CD14-positive monocyte (primary cell): ENCODE data around the gene SLC12A6. TPM values are rescaled to one million over a fixed set of nuclear protein-coding genes. Genes with fewer than 3 reads are reported as not detected.

Source experiments
- DNase-seq, 3 donors: peaks; one replicate each; pipeline ENCODE4 v3.0.0-alpha.2; 2011 to 2022
- H2AFZ ChIP-seq: 2 replicates; pipeline ENCODE4 v1.6.0; 2012; ENCODE audit warnings: mild to moderate bottlenecking, low read depth, low read length, inconsistent platforms; ENCODE audit not compliant: insufficient read depth, poor library complexity, severe bottlenecking
- H3K27ac ChIP-seq, 2 donors: 1 replicate in 1 of 2; 2 replicates in 1 of 2; pipeline ENCODE4 v1.5.1; 2012 to 2013; ENCODE audit warnings: low read length in 2 of 2, control low read depth in 1 of 2, inconsistent platforms in 1 of 2, low read depth in 1 of 2, mild to moderate bottlenecking in 1 of 2
- H3K27me3 ChIP-seq, 2 donors: one replicate each; pipeline versions ENCODE4 v1.6.0 to v1.6.1; 2011 to 2013; ENCODE audit warnings: low read length in 2 of 2; ENCODE audit not compliant: control insufficient read depth in 2 of 2, insufficient read depth in 2 of 2
- H3K36me3 ChIP-seq, 2 donors: replicated peaks in 1 of 2; 1 replicate in 1 of 2; 2 replicates in 1 of 2; pipeline versions ENCODE4 v1.5.1 to v1.6.1; 2012 to 2013; ENCODE audit warnings: low read length in 2 of 2, control low read depth in 1 of 2, inconsistent platforms in 1 of 2, mild to moderate bottlenecking in 1 of 2; ENCODE audit not compliant: insufficient read depth in 2 of 2, control insufficient read depth in 1 of 2
- H3K4me1 ChIP-seq, 2 donors: 1 replicate in 1 of 2; 2 replicates in 1 of 2; pipeline versions ENCODE4 v1.5.1 to v1.6.1; 2012 to 2013; ENCODE audit warnings: low read length in 2 of 2, control low read depth in 1 of 2, inconsistent platforms in 1 of 2, mild to moderate bottlenecking in 1 of 2, moderate library complexity in 1 of 2; ENCODE audit not compliant: insufficient read depth in 2 of 2, control insufficient read depth in 1 of 2
- H3K4me2 ChIP-seq: replicated peaks from 2 replicates; pipeline ENCODE3; 2012; ENCODE audit warnings: low read length, moderate library complexity, mild to moderate bottlenecking; ENCODE audit not compliant: poor library complexity, severe bottlenecking; ENCODE audit errors: extremely low read depth
- H3K4me3 ChIP-seq, 3 experiments: fragments of 200-600 bp in 1 of 3; sonication (generic) in 1 of 3; replicated peaks in 1 of 3; 1 replicate in 2 of 3; 2 replicates in 1 of 3; pipeline ENCODE4 v1.5.1; 2011 to 2013; ENCODE audit warnings: low read length in 3 of 3, mild to moderate bottlenecking in 3 of 3, control low read depth in 2 of 3, low read depth in 2 of 3, inconsistent platforms in 1 of 3, moderate library complexity in 1 of 3
- H3K79me2 ChIP-seq: 2 replicates; pipeline ENCODE4 v1.6.0; 2012; ENCODE audit warnings: mild to moderate bottlenecking, control low read depth, inconsistent platforms, low read length, moderate library complexity; ENCODE audit not compliant: insufficient read depth
- H3K9ac ChIP-seq: 2 replicates; pipeline ENCODE4 v1.6.0; 2017; ENCODE audit warnings: low read length, mild to moderate bottlenecking; ENCODE audit not compliant: insufficient read depth, poor library complexity, severe bottlenecking
- H3K9me3 ChIP-seq, 2 donors: replicated peaks in 1 of 2; 1 replicate in 1 of 2; 2 replicates in 1 of 2; pipeline versions ENCODE4 v1.5.1 to v1.6.1; 2012 to 2013; ENCODE audit warnings: low read length in 2 of 2, control low read depth in 1 of 2; ENCODE audit not compliant: control insufficient read depth in 1 of 2, insufficient read depth in 1 of 2
- H4K20me1 ChIP-seq: 2 replicates; pipeline ENCODE4 v1.6.0; 2012; ENCODE audit warnings: mild to moderate bottlenecking, low read length, control low read depth, moderate library complexity; ENCODE audit not compliant: insufficient read depth
- H3K27ac Mint-ChIP-seq, 7 donors: one replicate each; pipeline ENCODE4 v1.8.0; 2020; ENCODE audit warnings: mild to moderate bottlenecking in 7 of 7, mixed read lengths in 7 of 7, moderate library complexity in 6 of 7, inconsistent platforms in 2 of 7
- H3K27me3 Mint-ChIP-seq, 3 donors: one replicate each; pipeline ENCODE4 v1.8.0; 2021 to 2022; ENCODE audit warnings: low read depth in 3 of 3, mild to moderate bottlenecking in 3 of 3, mixed read lengths in 3 of 3, moderate library complexity in 3 of 3, inconsistent platforms in 1 of 3
- H3K36me3 Mint-ChIP-seq, 2 donors: one replicate each; pipeline ENCODE4 v1.8.0; 2020; ENCODE audit warnings: mixed read lengths in 2 of 2, inconsistent platforms in 1 of 2, mild to moderate bottlenecking in 1 of 2
- H3K4me1 Mint-ChIP-seq: one replicate; pipeline ENCODE4 v1.8.0; 2020; ENCODE audit warnings: mild to moderate bottlenecking, mixed read lengths
- H3K4me3 Mint-ChIP-seq, 2 donors: one replicate each; pipeline ENCODE4 v1.8.0; 2020; ENCODE audit warnings: mild to moderate bottlenecking in 2 of 2, mixed read lengths in 2 of 2, moderate library complexity in 1 of 2
- H3K9me3 Mint-ChIP-seq, 7 donors: one replicate each; pipeline ENCODE4 v1.8.0; 2020 to 2022; ENCODE audit warnings: mixed read lengths in 7 of 7, mild to moderate bottlenecking in 6 of 7, moderate library complexity in 6 of 7, inconsistent platforms in 2 of 7
- WGBS: methylation state at CpG from one replicate; pipeline ENCODE4 v1.1.5; 2013; ENCODE audit warnings: missing lambda C conversion rate; ENCODE audit not compliant: insufficient coverage; 5-methylcytosine and 5-hydroxymethylcytosine counted together
- intact Hi-C, 2 donors: fragments of 100-400 bp; cut with micrococcal nuclease; formaldehyde crosslinking; loops; one replicate each; pipeline versions ENCODE4 v1.15.0 to v1.15.1; 2023
- polyA plus RNA-seq, 3 donors: library from polyadenylated mRNA; depleted of rRNA in 1 of 3; unstranded in 2 of 3; stranded (reverse) in 1 of 3; fragments of 300-500 nt in 2 of 3; fragments of >200 nt in 1 of 3; fragmentation: Illumina TruSeq in 2 of 3; gene quantifications; 1 replicate in 2 of 3; 2 replicates in 1 of 3; pipeline ENCODE4 v1.2.3, GENCODE V29; 2012 to 2021
- TF ChIP-seq, protein P1 (sequence below): fragments of 200-600 bp; IDR thresholded peaks from one replicate; pipeline ENCODE4 v1.8.0; 2022; ENCODE audit warnings: antibody characterized with exemption, mild to moderate bottlenecking

The SLC12A6 gene
- polyA plus RNA-seq, 3 donors: 5.4 to 80.0 (median 8.0) TPM

DNA sequence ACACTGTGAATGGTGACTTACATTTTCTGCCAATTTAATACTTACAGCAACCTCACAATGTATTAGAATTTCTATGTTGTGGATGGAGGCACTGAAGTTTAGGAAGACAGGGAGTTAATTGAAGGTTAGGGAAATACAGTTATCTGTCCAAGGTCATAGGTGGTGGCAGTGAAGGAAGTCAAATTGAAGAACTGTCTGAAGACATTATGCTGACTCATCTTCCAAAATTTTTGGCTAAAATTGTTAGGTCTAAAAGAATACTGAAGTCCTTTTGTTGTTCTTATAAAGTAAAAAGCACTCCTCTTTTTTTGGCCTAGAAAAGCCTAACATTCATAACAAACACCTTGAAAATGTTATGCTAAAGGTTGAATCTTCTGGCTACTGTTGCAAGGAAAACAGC is 85.0 kb downstream of the SLC12A6 start:
- no peaks in the 10 kb centered on the region for H3K9me3 ChIP-seq
- TF ChIP-seq, protein P1, sequence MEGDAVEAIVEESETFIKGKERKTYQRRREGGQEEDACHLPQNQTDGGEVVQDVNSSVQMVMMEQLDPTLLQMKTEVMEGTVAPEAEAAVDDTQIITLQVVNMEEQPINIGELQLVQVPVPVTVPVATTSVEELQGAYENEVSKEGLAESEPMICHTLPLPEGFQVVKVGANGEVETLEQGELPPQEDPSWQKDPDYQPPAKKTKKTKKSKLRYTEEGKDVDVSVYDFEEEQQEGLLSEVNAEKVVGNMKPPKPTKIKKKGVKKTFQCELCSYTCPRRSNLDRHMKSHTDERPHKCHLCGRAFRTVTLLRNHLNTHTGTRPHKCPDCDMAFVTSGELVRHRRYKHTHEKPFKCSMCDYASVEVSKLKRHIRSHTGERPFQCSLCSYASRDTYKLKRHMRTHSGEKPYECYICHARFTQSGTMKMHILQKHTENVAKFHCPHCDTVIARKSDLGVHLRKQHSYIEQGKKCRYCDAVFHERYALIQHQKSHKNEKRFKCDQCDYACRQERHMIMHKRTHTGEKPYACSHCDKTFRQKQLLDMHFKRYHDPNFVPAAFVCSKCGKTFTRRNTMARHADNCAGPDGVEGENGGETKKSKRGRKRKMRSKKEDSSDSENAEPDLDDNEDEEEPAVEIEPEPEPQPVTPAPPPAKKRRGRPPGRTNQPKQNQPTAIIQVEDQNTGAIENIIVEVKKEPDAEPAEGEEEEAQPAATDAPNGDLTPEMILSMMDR: no peak
- Mint-ChIP-seq H3K27ac (peak overlapping the region in 1 of 7 donors; percentile 67), H3K27me3 (peaks cover 0 to 1% (median 0%) of the 10 kb centered on the region in 3 donors), H3K4me3 (no peak overlapping the region), H3K36me3 (peaks cover 87 to 95% of the 10 kb centered on the region in 2 donors), H3K4me1 (peaks cover 5% of the 10 kb centered on the region), H3K9me3 (no peaks in the 10 kb centered on the region)
- no peaks in the 10 kb centered on the region for H3K79me2 ChIP-seq
- no peak overlapping the region for H3K9ac ChIP-seq
- no peak for DNase-seq
- H4K20me1 ChIP-seq: no peaks in the 10 kb centered on the region
- no peaks in the 10 kb centered on the region for H3K4me1 ChIP-seq
- H3K27me3 ChIP-seq: no peaks in the 10 kb centered on the region
- intact Hi-C loops: no loop called here
- no peak overlapping the region for H3K4me2 ChIP-seq
- H3K27ac ChIP-seq: no peak overlapping the region
- H3K36me3 ChIP-seq: peaks cover 95 to 100% of the 10 kb centered on the region in 2 donors
- no peak overlapping the region for H2AFZ ChIP-seq
- H3K4me3 ChIP-seq: no peak overlapping the region

DNA sequence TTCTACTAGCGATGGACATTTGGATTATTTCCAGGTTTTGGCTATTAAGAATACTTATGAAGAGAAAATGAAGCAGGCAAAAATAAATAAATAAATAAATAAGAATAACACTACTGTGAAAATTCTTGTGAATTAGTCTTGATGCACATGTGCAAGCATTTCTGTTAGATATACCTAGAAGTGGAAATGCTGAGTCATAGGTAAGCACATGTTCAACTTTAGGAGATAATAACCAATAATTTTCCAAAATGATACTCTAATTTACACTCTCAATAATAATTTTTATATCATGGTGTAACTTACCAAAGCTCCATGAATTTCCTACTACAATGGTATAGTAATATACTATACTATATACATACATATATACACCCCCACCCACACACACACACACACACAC is 89.4 kb downstream of the SLC12A6 start:
- Mint-ChIP-seq H3K36me3 (peaks cover 83 to 94% of the 10 kb centered on the region in 2 donors), H3K4me1 (peaks cover 5% of the 10 kb centered on the region), H3K9me3 (no peaks in the 10 kb centered on the region), H3K27ac (no peak overlapping the region), H3K27me3 (no peaks in the 10 kb centered on the region), H3K4me3 (no peak overlapping the region)
- no peaks in the 10 kb centered on the region for H3K79me2 ChIP-seq
- no peaks in the 10 kb centered on the region for H3K9me3 ChIP-seq
- no CpG with 5 or more reads among the region's 1 CpG for WGBS
- no peak overlapping the region for H2AFZ ChIP-seq
- no peak overlapping the region for H3K4me2 ChIP-seq
- no peak overlapping the region for H3K27ac ChIP-seq
- intact Hi-C loops: loop anchor here in 1 of 2 donors (10.0 kb wide), 1 partner anchor 117 kb away; the partner anchor contains the start of gene LPCAT4
- no peaks in the 10 kb centered on the region for H3K4me1 ChIP-seq
- no peak for DNase-seq
- no peak overlapping the region for H3K9ac ChIP-seq
- peaks cover 93 to 100% of the 10 kb centered on the region in 2 donors for H3K36me3 ChIP-seq
- H4K20me1 ChIP-seq: no peaks in the 10 kb centered on the region
- TF ChIP-seq, protein P1: no peak
- no peaks in the 10 kb centered on the region for H3K27me3 ChIP-seq
- no peak overlapping the region for H3K4me3 ChIP-seq
